Measurements from ENCODE around the gene DMD. TPM values are rescaled to one million over a fixed set of nuclear protein-coding genes. Genes with fewer than 3 reads are reported as not detected.

The DMD gene
- total RNA-seq, 5 donors from 2014 or later (not counting 1 experiment from before 2014, with no cell fraction given): 0.73 to 1.6 (median 0.88) TPM; not detected in 1

GRCh38 chrX:32191316-32191715, 1020.0 kb downstream of the DMD start:
- ATAC-seq (replicated peaks in 1 of 4): no peak
- no peak overlapping the region for H3K4me3 Mint-ChIP-seq
- Histone ChIP-seq H3K27me3 (replicated peaks in 1 of 2; ENCODE audit: control insufficient read depth in 2 of 2, extremely low read depth in 1 of 2, insufficient read depth in 2 of 2, low read length in 1 of 2) (no peaks in the 10 kb centered on the region), H3K36me3 (ENCODE audit: control insufficient read depth in 2 of 2, extremely low read depth in 1 of 2, insufficient read depth in 1 of 2, low read length in 1 of 2) (no peaks in the 10 kb centered on the region), H3K27ac (ENCODE audit: low read length) (no peak overlapping the region), H3K4me1 (ENCODE audit: control insufficient read depth in 1 of 2, extremely low read depth in 1 of 2, insufficient read depth in 2 of 2, low read length in 2 of 2) (no peaks in the 10 kb centered on the region), H3K4me3 (ENCODE audit: control insufficient read depth in 1 of 2, extremely low read depth in 1 of 2, low read length in 1 of 2) (no peak overlapping the region), H3K9me3 (no peaks in the 10 kb centered on the region)
- WGBS (ENCODE audit: insufficient coverage): no CpG with 5 or more reads among the region's 6 CpGs
- ChIA-PET POLR2A (no interaction called here), CTCF (no interaction called here)
- H3K9me3 Mint-ChIP-seq: peaks cover 0 to 10% (median 3%) of the 10 kb centered on the region in 3 donors
- no peak overlapping the region for H3K27ac Mint-ChIP-seq
- DNase-seq: no peak
- H3K27me3 Mint-ChIP-seq: no peaks in the 10 kb centered on the region
- no peaks in the 10 kb centered on the region for H3K36me3 Mint-ChIP-seq
- H3K4me1 Mint-ChIP-seq: no peaks in the 10 kb centered on the region

DNA sequence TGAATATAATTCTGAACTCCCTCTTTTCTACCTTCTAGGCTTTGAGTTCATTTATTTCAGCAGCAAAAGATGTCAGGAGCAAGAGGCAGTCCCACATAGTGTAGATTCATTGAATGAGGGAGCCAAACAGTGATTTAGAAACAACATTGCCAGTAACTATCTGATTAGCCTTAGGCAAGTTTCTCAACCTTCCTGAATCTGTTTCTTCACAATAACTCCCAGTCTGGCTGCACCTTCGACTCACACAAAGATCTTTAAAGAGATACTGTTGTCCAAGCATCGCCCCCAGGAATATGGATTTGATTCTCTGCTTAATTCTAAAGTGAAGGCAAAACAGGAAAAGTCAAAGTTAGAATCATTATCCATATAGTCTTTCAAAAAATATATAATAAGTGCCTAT, 1026.2 kb downstream of the DMD start:
- WGBS (ENCODE audit: insufficient coverage): no CpG with 5 or more reads among the region's 2 CpGs
- H3K9me3 ChIP-seq: no peaks in the 10 kb centered on the region
- Mint-ChIP-seq H3K27ac (no peak overlapping the region), H3K9me3 (peaks cover 0 to 3% (median 0%) of the 10 kb centered on the region in 3 donors), H3K4me1 (no peaks in the 10 kb centered on the region), H3K36me3 (no peaks in the 10 kb centered on the region), H3K27me3 (no peaks in the 10 kb centered on the region), H3K4me3 (no peak overlapping the region)
- no peaks in the 10 kb centered on the region for H3K36me3 ChIP-seq (ENCODE audit: control insufficient read depth in 2 of 2, extremely low read depth in 1 of 2, insufficient read depth in 1 of 2, low read length in 1 of 2)
- no peak overlapping the region for H3K27ac ChIP-seq (ENCODE audit: low read length)
- ChIA-PET POLR2A (no interaction called here), CTCF (no interaction called here)
- DNase-seq (no peak), ATAC-seq (replicated peaks in 1 of 4) (no peak)
- H3K4me1 ChIP-seq (ENCODE audit: control insufficient read depth in 1 of 2, extremely low read depth in 1 of 2, insufficient read depth in 2 of 2, low read length in 2 of 2): no peaks in the 10 kb centered on the region
- H3K27me3 ChIP-seq (replicated peaks in 1 of 2; ENCODE audit: control insufficient read depth in 2 of 2, extremely low read depth in 1 of 2, insufficient read depth in 2 of 2, low read length in 1 of 2): no peaks in the 10 kb centered on the region
- H3K4me3 ChIP-seq (ENCODE audit: control insufficient read depth in 1 of 2, extremely low read depth in 1 of 2, low read length in 1 of 2): no peak overlapping the region

- H3K27ac ChIP-seq (ENCODE audit: low read length): no peak overlapping the region
- no peak overlapping the region for H3K4me3 Mint-ChIP-seq
- no peak overlapping the region for H3K4me3 ChIP-seq (ENCODE audit: control insufficient read depth in 1 of 2, extremely low read depth in 1 of 2, low read length in 1 of 2)
- H3K27ac Mint-ChIP-seq: no peak overlapping the region
- no peaks in the 10 kb centered on the region for H3K27me3 Mint-ChIP-seq
- H3K9me3 Mint-ChIP-seq: peaks cover 0 to 3% (median 0%) of the 10 kb centered on the region in 3 donors
- no peaks in the 10 kb centered on the region for H3K27me3 ChIP-seq (replicated peaks in 1 of 2; ENCODE audit: control insufficient read depth in 2 of 2, extremely low read depth in 1 of 2, insufficient read depth in 2 of 2, low read length in 1 of 2)
- no peaks in the 10 kb centered on the region for H3K4me1 ChIP-seq (ENCODE audit: control insufficient read depth in 1 of 2, extremely low read depth in 1 of 2, insufficient read depth in 2 of 2, low read length in 2 of 2)
- no peak for ATAC-seq (replicated peaks in 1 of 4)
- no peaks in the 10 kb centered on the region for H3K9me3 ChIP-seq
- H3K4me1 Mint-ChIP-seq: no peaks in the 10 kb centered on the region
- ChIA-PET POLR2A (no interaction called here), CTCF (no interaction called here)
- H3K36me3 Mint-ChIP-seq: no peaks in the 10 kb centered on the region
- DNase-seq: no peak
- H3K36me3 ChIP-seq (ENCODE audit: control insufficient read depth in 2 of 2, extremely low read depth in 1 of 2, insufficient read depth in 1 of 2, low read length in 1 of 2): no peaks in the 10 kb centered on the region
Observed at GRCh38 chrX:32183066-32183465, 1028.3 kb downstream of the DMD start.

DNA sequence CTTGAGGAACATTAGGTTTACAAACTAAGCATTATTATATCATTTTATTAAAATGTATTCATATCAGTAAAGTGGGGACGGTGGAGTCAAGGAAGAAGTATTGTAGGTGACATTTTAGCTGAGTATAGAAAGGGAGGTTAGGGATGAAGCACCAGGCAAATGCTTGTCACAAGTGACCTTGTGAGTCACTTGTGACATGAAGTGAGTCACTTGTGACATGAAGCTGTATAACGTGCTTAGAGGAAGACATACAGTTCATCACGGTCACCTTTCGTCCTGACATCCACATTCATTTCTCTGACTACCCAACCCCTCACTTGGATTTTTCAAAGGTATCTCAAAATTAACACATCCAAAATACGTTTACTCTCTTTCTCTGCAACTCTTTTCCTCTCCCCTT, 1034.8 kb downstream of the DMD start:
- H3K36me3 ChIP-seq (ENCODE audit: control insufficient read depth in 2 of 2, extremely low read depth in 1 of 2, insufficient read depth in 1 of 2, low read length in 1 of 2): no peaks in the 10 kb centered on the region
- Mint-ChIP-seq H3K4me1 (no peaks in the 10 kb centered on the region), H3K36me3 (no peaks in the 10 kb centered on the region), H3K27me3 (no peaks in the 10 kb centered on the region), H3K4me3 (no peak overlapping the region), H3K27ac (no peak overlapping the region), H3K9me3 (peaks cover 0 to 4% (median 0%) of the 10 kb centered on the region in 3 donors)
- DNase-seq: no peak
- no peak overlapping the region for H3K27ac ChIP-seq (ENCODE audit: low read length)
- ATAC-seq (replicated peaks in 1 of 4): no peak
- POLR2A ChIA-PET: no interaction called here
- no peaks in the 10 kb centered on the region for H3K27me3 ChIP-seq (replicated peaks in 1 of 2; ENCODE audit: control insufficient read depth in 2 of 2, extremely low read depth in 1 of 2, insufficient read depth in 2 of 2, low read length in 1 of 2)
- no peak overlapping the region for H3K4me3 ChIP-seq (ENCODE audit: control insufficient read depth in 1 of 2, extremely low read depth in 1 of 2, low read length in 1 of 2)
- no peaks in the 10 kb centered on the region for H3K9me3 ChIP-seq
- 100% methylated on average over 1 of the region's 5 CpGs for WGBS (ENCODE audit: insufficient coverage)
- CTCF ChIA-PET: no interaction called here
- H3K4me1 ChIP-seq (ENCODE audit: control insufficient read depth in 1 of 2, extremely low read depth in 1 of 2, insufficient read depth in 2 of 2, low read length in 2 of 2): no peaks in the 10 kb centered on the region

GRCh38 chrX:32170481-32170880, 1040.9 kb downstream of the DMD start:
- no peaks in the 10 kb centered on the region for H3K4me1 ChIP-seq (ENCODE audit: control insufficient read depth in 1 of 2, extremely low read depth in 1 of 2, insufficient read depth in 2 of 2, low read length in 2 of 2)
- H3K36me3 ChIP-seq (ENCODE audit: control insufficient read depth in 2 of 2, extremely low read depth in 1 of 2, insufficient read depth in 1 of 2, low read length in 1 of 2): no peaks in the 10 kb centered on the region
- no peak overlapping the region for H3K27ac ChIP-seq (ENCODE audit: low read length)
- no peak overlapping the region for H3K4me3 Mint-ChIP-seq
- no CpG with 5 or more reads among the region's 3 CpGs for WGBS (ENCODE audit: insufficient coverage)
- ATAC-seq (replicated peaks in 1 of 4) (no peak), DNase-seq (no peak)
- H3K9me3 Mint-ChIP-seq: peaks cover 0 to 6% (median 3%) of the 10 kb centered on the region in 3 donors
- no peak overlapping the region for H3K27ac Mint-ChIP-seq
- CTCF ChIA-PET: no interaction called here
- no peaks in the 10 kb centered on the region for H3K27me3 Mint-ChIP-seq
- no peak overlapping the region for H3K4me3 ChIP-seq (ENCODE audit: control insufficient read depth in 1 of 2, extremely low read depth in 1 of 2, low read length in 1 of 2)
- POLR2A ChIA-PET: no interaction called here
- no peaks in the 10 kb centered on the region for H3K27me3 ChIP-seq (replicated peaks in 1 of 2; ENCODE audit: control insufficient read depth in 2 of 2, extremely low read depth in 1 of 2, insufficient read depth in 2 of 2, low read length in 1 of 2)
- H3K36me3 Mint-ChIP-seq: no peaks in the 10 kb centered on the region
- H3K9me3 ChIP-seq: no peaks in the 10 kb centered on the region
- no peaks in the 10 kb centered on the region for H3K4me1 Mint-ChIP-seq

DNA sequence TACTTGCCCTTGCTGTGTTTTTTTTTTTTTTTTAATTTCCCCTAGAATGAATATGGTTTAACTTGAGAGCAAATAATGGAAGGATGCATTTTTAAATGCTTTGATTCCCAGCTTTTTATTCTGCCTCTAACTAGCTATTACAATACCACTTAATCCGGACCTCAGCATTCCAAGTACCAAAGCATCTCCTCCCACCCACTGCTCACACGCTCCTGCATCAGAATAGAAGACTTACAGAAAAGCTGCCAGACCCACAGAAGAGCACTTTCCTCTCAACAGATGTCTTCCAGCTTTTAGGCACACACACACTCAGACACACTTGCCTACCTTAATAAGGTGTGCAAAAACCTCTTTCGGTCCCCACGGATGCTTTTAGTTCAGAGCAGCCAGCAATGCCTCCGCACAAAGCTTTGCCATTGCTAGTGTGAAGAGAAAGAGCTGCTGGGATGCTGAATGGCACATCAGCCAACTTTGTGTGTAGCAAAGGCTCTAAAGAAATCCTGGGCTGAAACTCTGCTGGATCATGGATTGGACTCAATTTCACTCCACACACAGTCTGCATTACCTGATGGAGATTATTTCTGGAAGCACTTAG, 1056.2 kb downstream of the DMD start:
- H3K4me1 ChIP-seq (ENCODE audit: control insufficient read depth in 1 of 2, extremely low read depth in 1 of 2, insufficient read depth in 2 of 2, low read length in 2 of 2): no peaks in the 10 kb centered on the region
- Mint-ChIP-seq H3K36me3 (no peaks in the 10 kb centered on the region), H3K4me1 (no peaks in the 10 kb centered on the region), H3K27me3 (no peaks in the 10 kb centered on the region), H3K9me3 (peaks cover 0 to 4% (median 2%) of the 10 kb centered on the region in 3 donors), H3K27ac (no peak overlapping the region), H3K4me3 (no peak overlapping the region)
- H3K9me3 ChIP-seq: no peaks in the 10 kb centered on the region
- ChIA-PET CTCF (interaction anchor here in 1 of 2 donors (0.7 kb wide), 1 partner anchor 125 kb away, joined by 3 read pairs; no protein-coding TSS in a partner anchor), POLR2A (no interaction called here)
- H3K36me3 ChIP-seq (ENCODE audit: control insufficient read depth in 2 of 2, extremely low read depth in 1 of 2, insufficient read depth in 1 of 2, low read length in 1 of 2): no peaks in the 10 kb centered on the region
- H3K27ac ChIP-seq (ENCODE audit: low read length): no peak overlapping the region
- ATAC-seq (replicated peaks in 1 of 4): no peak
- WGBS (ENCODE audit: insufficient coverage): no CpG with 5 or more reads among the region's 5 CpGs
- H3K4me3 ChIP-seq (ENCODE audit: control insufficient read depth in 1 of 2, extremely low read depth in 1 of 2, low read length in 1 of 2): no peak overlapping the region
- DNase-seq: no peak
- H3K27me3 ChIP-seq (replicated peaks in 1 of 2; ENCODE audit: control insufficient read depth in 2 of 2, extremely low read depth in 1 of 2, insufficient read depth in 2 of 2, low read length in 1 of 2): no peaks in the 10 kb centered on the region

DNA sequence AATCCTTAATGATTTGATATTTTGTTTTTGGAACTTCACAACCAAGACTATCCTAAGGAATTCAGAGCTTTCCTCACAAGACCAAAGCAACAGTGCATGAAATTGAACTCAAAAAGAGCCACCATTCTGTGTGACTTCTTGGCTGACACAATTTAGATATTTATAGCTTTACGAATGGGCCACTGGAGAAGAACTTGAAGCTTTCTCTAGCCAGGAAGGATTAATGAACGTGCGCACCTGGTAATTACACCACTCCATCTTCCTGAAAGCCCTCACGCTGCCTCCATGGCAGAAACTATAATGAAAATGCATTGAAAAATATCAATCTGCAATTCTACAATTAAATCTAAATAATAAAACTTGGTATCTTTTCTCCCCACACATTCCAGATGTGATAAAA, 1057.8 kb downstream of the DMD start:
- no peaks in the 10 kb centered on the region for H3K27me3 ChIP-seq (replicated peaks in 1 of 2; ENCODE audit: control insufficient read depth in 2 of 2, extremely low read depth in 1 of 2, insufficient read depth in 2 of 2, low read length in 1 of 2)
- ChIA-PET POLR2A (no interaction called here), CTCF (no interaction called here)
- Mint-ChIP-seq H3K36me3 (no peaks in the 10 kb centered on the region), H3K4me3 (no peak overlapping the region), H3K4me1 (no peaks in the 10 kb centered on the region), H3K27me3 (no peaks in the 10 kb centered on the region), H3K27ac (no peak overlapping the region), H3K9me3 (peaks cover 0 to 8% (median 0%) of the 10 kb centered on the region in 3 donors)
- no peak for DNase-seq
- H3K27ac ChIP-seq (ENCODE audit: low read length): no peak overlapping the region
- H3K36me3 ChIP-seq (ENCODE audit: control insufficient read depth in 2 of 2, extremely low read depth in 1 of 2, insufficient read depth in 1 of 2, low read length in 1 of 2): no peaks in the 10 kb centered on the region
- ATAC-seq (replicated peaks in 1 of 4): no peak
- no peaks in the 10 kb centered on the region for H3K4me1 ChIP-seq (ENCODE audit: control insufficient read depth in 1 of 2, extremely low read depth in 1 of 2, insufficient read depth in 2 of 2, low read length in 2 of 2)
- H3K9me3 ChIP-seq: no peaks in the 10 kb centered on the region
- H3K4me3 ChIP-seq (ENCODE audit: control insufficient read depth in 1 of 2, extremely low read depth in 1 of 2, low read length in 1 of 2): no peak overlapping the region
- no CpG with 5 or more reads among the region's 4 CpGs for WGBS (ENCODE audit: insufficient coverage)
